LoVo (cell line): Measurements from ENCODE around the gene ATG101.

Experiments
- DNase-seq: peaks from one replicate; pipeline ENCODE4 v3.0.0-alpha.2; 2016; ENCODE audit warnings: low spot score

The ATG101 gene

GRCh38 chr12:52057638-52058576 lies 11.9 kb upstream of the ATG101 start:
- DNase-seq: no peak

DNA sequence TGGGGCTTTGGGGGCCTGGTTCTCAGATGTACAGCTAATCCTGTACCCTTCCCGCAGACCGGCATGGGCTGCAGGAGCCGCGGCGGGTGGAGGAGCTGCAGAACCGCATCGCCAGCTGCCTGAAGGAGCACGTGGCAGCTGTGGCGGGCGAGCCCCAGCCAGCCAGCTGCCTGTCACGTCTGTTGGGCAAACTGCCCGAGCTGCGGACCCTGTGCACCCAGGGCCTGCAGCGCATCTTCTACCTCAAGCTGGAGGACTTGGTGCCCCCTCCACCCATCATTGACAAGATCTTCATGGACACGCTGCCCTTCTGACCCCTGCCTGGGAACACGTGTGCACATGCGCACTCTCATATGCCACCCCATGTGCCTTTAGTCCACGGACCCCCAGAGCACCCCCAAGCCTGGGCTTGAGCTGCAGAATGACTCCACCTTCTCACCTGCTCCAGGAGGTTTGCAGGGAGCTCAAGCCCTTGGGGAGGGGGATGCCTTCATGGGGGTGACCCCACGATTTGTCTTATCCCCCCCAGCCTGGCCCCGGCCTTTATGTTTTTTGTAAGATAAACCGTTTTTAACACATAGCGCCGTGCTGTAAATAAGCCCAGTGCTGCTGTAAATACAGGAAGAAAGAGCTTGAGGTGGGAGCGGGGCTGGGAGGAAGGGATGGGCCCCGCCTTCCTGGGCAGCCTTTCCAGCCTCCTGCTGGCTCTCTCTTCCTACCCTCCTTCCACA lies 11.0 kb upstream of the ATG101 start:
- DNase-seq: no peak

DNA sequence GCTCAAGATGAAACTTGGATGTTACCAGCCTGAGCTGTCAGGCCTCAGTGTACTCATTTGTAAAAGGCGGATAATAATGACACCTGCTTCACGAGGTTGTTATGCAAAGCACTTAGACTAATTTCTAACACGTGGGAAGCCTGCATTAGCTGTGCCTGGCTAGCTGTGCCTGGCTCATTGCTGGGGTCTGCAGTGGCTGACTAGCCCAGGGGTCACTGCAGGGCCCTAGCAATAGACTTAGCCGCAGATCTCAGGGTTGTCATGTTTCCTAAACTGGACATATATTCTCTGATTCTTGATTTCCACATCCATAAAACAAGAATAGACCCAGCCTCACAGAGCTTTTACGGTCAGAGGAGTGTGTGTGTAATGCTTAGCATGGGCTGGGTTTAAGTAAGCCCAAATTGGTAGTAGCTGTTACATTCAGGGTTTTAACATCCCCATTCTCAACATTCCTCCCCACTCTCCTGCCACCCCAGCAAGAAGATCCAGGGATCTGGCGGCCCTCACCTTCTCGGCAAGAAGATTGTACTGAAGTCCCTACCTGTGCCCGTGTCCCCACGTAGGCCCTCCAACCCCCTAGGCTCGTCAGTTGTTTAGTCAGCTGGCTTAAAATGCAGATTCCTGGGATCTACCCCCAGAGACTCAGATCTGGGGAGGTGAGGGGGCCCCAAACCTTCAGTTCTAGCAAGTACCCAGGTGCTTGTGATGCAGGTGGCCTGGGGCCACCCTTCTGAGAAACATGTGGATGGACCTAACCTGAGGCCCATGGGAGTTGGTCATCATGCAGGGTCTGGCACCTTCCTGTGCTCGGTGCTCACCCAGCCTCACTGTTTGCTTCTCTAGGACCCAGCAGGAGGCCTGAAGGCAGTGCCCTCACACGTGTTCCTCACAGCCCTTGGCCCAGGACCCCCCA lies 9.9 kb upstream of the ATG101 start:
- DNase-seq: no peak

GRCh38 chr12:52060498-52061177 lies 9.1 kb upstream of the ATG101 start:
- no peak for DNase-seq

GRCh38 chr12:52061470-52062166 lies 8.2 kb upstream of the ATG101 start:
- DNase-seq: no peak

- no peak for DNase-seq
Measured at GRCh38 chr12:52062167-52063081, 7.4 kb upstream of the ATG101 start.

GRCh38 chr12:52063082-52063924 lies 6.5 kb upstream of the ATG101 start:
- DNase-seq: no peak

GRCh38 chr12:52063981-52064649 lies 5.7 kb upstream of the ATG101 start:
- DNase-seq: no peak

GRCh38 chr12:52066346-52067080 lies 3.3 kb upstream of the ATG101 start:
- DNase-seq: no peak

DNA sequence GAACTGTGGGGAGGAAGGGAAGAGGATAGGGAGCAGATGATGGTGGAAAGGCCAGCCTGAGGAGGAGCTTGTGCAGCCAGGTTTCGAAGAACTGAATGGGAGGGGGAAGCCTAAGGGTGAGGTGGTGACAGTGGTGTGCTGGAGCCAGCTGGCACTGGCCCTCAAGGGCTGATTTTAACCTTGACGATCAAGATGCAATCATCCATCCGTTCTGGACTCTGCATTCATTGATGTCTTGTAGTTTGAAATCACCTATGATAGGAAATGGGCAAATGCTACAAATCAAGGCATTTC lies 2.8 kb upstream of the ATG101 start:
- no peak for DNase-seq

- no peak for DNase-seq
Measured at GRCh38 chr12:52070185-52070925, 577 bp downstream of the ATG101 start.

GRCh38 chr12:52073531-52074381 lies 4.0 kb downstream of the ATG101 start:
- no peak for DNase-seq

DNA sequence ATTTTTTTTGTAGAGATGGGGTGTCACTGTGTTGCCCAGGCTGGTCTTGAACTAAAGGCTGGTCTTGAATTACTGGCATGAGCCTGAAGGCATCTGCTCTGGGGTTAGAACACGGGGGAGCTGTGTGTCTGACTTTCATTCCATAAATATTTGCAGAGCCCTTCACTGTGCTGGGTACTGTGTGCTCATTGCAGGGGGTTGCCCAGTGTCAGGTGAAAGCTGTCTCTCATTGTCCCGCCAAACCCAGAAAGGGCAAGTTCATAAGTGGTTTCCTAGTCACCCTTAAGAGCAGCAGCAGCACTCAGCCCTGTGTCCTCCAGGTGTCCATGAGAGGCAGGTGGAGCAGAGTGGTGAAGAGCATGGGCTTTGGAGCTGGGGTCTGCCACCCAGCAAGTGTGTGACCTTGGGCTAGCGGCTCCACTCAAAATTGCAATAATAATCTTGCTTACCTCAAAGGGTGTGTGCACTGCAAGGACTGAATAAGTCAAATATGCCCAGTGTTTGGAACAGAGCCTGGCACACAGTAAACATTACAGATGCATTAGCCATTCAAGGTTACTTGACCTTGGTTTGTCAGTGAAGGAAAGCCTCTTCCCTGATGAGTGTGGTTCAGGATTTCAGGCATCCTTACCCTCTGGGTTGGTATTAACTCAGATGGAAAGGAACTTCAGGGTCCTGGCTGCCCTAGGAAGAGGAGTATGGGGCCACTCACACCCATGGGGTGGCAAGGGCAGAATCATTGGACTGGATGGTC lies 5.4 kb downstream of the ATG101 start:
- no peak for DNase-seq

DNA sequence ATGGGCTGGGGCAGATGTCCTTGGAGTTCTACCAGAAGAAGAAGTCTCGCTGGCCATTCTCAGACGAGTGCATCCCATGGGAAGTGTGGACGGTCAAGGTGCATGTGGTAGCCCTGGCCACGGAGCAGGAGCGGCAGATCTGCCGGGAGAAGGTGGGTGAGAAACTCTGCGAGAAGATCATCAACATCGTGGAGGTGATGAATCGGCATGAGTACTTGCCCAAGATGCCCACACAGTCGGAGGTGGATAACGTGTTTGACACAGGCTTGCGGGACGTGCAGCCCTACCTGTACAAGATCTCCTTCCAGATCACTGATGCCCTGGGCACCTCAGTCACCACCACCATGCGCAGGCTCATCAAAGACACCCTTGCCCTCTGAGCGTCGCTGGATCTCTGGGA lies 7.0 kb downstream of the ATG101 start:
- no peak for DNase-seq

DNA sequence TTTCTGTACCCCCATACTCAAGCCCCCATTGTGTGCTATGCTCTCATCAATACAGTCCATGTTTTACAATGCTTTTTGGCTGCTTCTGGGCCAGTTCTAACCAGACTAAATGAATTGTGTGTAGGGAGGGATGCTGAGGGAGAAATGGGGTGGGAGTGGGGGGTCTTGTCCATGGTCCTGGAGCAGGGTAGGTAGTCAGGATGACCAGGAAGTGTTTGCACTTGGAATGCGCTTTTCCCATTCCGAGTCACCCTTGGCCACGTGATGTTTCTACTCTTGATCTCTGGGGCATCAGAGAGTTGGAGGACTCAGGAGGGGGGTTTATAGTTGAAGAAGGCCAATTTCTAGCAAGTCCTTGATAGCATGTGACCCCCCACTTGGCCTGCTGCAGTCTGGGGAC lies 8.5 kb downstream of the ATG101 start:
- DNase-seq: no peak
